Activated B cell treated with CpG ODN at 0.5 μM for 24 hours (primary cell): ENCODE measurements around the gene SOCS2. TPM values are rescaled to one million over a fixed set of nuclear protein-coding genes. Genes with fewer than 3 reads are reported as not detected.
A peak's percentile ranks its signal among the peaks of the same experiment; 100 is the strongest.

Source experiments
- ATAC-seq: fragments of 200-7000 bp; cut with Tn5 transposase; one replicate; pipeline ENCODE4 v1.10.0; 2021; ENCODE audit warnings: low read depth, mild to moderate bottlenecking, moderate library complexity
- CTCF ChIA-PET: fragments of 350-600 bp; sonication (Branson Sonifier 250); formaldehyde crosslinking; loops from one replicate; lab custom pipeline; 2021; ENCODE audit warnings: antibody characterized with exemption; lab: Charles Lee
- POLR2A ChIA-PET: fragments of 350-600 bp; sonication (Branson Sonifier 250); formaldehyde crosslinking; loops from one replicate; lab custom pipeline; 2021; ENCODE audit warnings: antibody characterized with exemption; lab: Charles Lee
- DNase-seq: peaks from one replicate; pipeline ENCODE4 v3.0.0; 2022
- H3K27ac Mint-ChIP-seq: one replicate; pipeline ENCODE4 v1.8.0; 2020; ENCODE audit warnings: mixed read lengths
- H3K27me3 Mint-ChIP-seq: one replicate; pipeline ENCODE4 v1.8.0; 2021; ENCODE audit warnings: mixed read lengths
- H3K36me3 Mint-ChIP-seq: one replicate; pipeline ENCODE4 v1.8.0; 2021; ENCODE audit warnings: low read depth, mixed read lengths
- H3K4me1 Mint-ChIP-seq: one replicate; pipeline ENCODE4 v1.8.0; 2021; ENCODE audit warnings: mixed read lengths
- H3K4me3 Mint-ChIP-seq: one replicate; pipeline ENCODE4 v1.8.0; 2020; ENCODE audit warnings: mild to moderate bottlenecking, mixed read lengths
- H3K9me3 Mint-ChIP-seq: one replicate; pipeline ENCODE4 v1.8.0; 2020; ENCODE audit warnings: mixed read lengths
- CTCF ChIP-seq: fragments of 200-600 bp; IDR thresholded peaks from one replicate; pipeline ENCODE4 v1.8.0; 2022; ENCODE audit warnings: antibody characterized with exemption, mild to moderate bottlenecking
- intact Hi-C: fragments of 100-400 bp; cut with micrococcal nuclease; formaldehyde crosslinking; loops from one replicate; pipeline ENCODE4 v1.15.1; 2024
- total RNA-seq: library from RNA; stranded (reverse); gene quantifications from 2 replicates; pipeline ENCODE4 v1.2.3, GENCODE V29; 2022

The SOCS2 gene
- total RNA-seq, 1 donor from 2014 or later = 2.8 TPM

GRCh38 chr12:93585247-93585646, 12.8 kb downstream of the SOCS2 start:
- ATAC-seq (no peak), DNase-seq (no peak)
- no peaks in the 10 kb centered on the region for H3K36me3 Mint-ChIP-seq
- intact Hi-C loops = no loop called here
- CTCF ChIA-PET = no interaction called here
- H3K4me3 Mint-ChIP-seq = no peak overlapping the region
- H3K9me3 Mint-ChIP-seq = no peaks in the 10 kb centered on the region
- TF ChIP-seq CTCF = no peak
- H3K27me3 Mint-ChIP-seq = peaks cover 51% of the 10 kb centered on the region
- H3K4me1 Mint-ChIP-seq = no peaks in the 10 kb centered on the region
- POLR2A ChIA-PET = interaction anchor here (1.1 kb wide), 1 partner anchor 11 kb away, joined by 3 read pairs; no protein-coding TSS in a partner anchor
- no peak overlapping the region for H3K27ac Mint-ChIP-seq

- H3K36me3 Mint-ChIP-seq = no peaks in the 10 kb centered on the region
- CTCF ChIA-PET = no interaction called here
- TF ChIP-seq CTCF = no peak
- peaks cover 50% of the 10 kb centered on the region for H3K27me3 Mint-ChIP-seq
- POLR2A ChIA-PET = no interaction called here
- H3K9me3 Mint-ChIP-seq = no peaks in the 10 kb centered on the region
- ATAC-seq (no peak), DNase-seq (no peak)
- H3K27ac Mint-ChIP-seq = no peak overlapping the region
- H3K4me1 Mint-ChIP-seq = peaks cover 15% of the 10 kb centered on the region
- intact Hi-C loops = no loop called here
- H3K4me3 Mint-ChIP-seq = no peak overlapping the region
Measured at GRCh38 chr12:93587611-93588010, 15.1 kb downstream of the SOCS2 start.

- Mint-ChIP-seq H3K4me1 (peaks cover 15% of the 10 kb centered on the region), H3K27me3 (peaks cover 51% of the 10 kb centered on the region), H3K27ac (no peak overlapping the region), H3K9me3 (no peaks in the 10 kb centered on the region), H3K4me3 (no peak overlapping the region), H3K36me3 (no peaks in the 10 kb centered on the region)
- POLR2A ChIA-PET = no interaction called here
- ATAC-seq (no peak), DNase-seq (no peak)
- TF ChIP-seq CTCF = no peak
- CTCF ChIA-PET = no interaction called here
- intact Hi-C loops = no loop called here
Measured at GRCh38 chr12:93589081-93589480, 16.6 kb downstream of the SOCS2 start.

- intact Hi-C loops = loop anchor here (1.0 kb wide), 1 partner anchor 17 kb away; no protein-coding TSS in a partner anchor
- Mint-ChIP-seq H3K27me3 (peaks cover 51% of the 10 kb centered on the region), H3K36me3 (no peaks in the 10 kb centered on the region), H3K9me3 (no peaks in the 10 kb centered on the region), H3K4me1 (peaks cover 21% of the 10 kb centered on the region), H3K27ac (peak overlapping the region; percentile 4), H3K4me3 (peak overlapping the region; percentile 85)
- ChIA-PET CTCF (no interaction called here), POLR2A (interaction anchor here (0.6 kb wide), 2 partner anchors 12 to 408 kb away, joined by 3 read pairs; no protein-coding TSS in a partner anchor)
- peak; percentile 44 for DNase-seq
- peak; percentile 90 for ATAC-seq
- no peak for TF ChIP-seq CTCF
Measured at GRCh38 chr12:93591137-93591868, 18.8 kb downstream of the SOCS2 start.

GRCh38 chr12:93592641-93593406, 20.3 kb downstream of the SOCS2 start:
- CTCF ChIA-PET = no interaction called here
- no peak for TF ChIP-seq CTCF
- H3K27ac Mint-ChIP-seq = no peak overlapping the region
- no peak for ATAC-seq
- POLR2A ChIA-PET = no interaction called here
- peaks cover 51% of the 10 kb centered on the region for H3K27me3 Mint-ChIP-seq
- peaks cover 21% of the 10 kb centered on the region for H3K4me1 Mint-ChIP-seq
- H3K36me3 Mint-ChIP-seq = no peaks in the 10 kb centered on the region
- H3K9me3 Mint-ChIP-seq = no peaks in the 10 kb centered on the region
- no peak for DNase-seq
- H3K4me3 Mint-ChIP-seq = no peak overlapping the region
- intact Hi-C loops = no loop called here
